ENCODE data around the gene CTDSP2.

- no peak for TF ChIP-seq POLR2AphosphoS5 (IDR thresholded peaks at IDR 0.05; ENCODE audit: insufficient read depth, low read depth, low read length)
- TF ChIP-seq CTCF (IDR thresholded peaks at IDR 0.05; ENCODE audit: extremely low read depth in 1 of 2, insufficient read depth in 1 of 2, low read depth in 1 of 2, low read length in 2 of 2): no peak
Measured at GRCh38 chr12:57839996-57840395, 6.5 kb downstream of the CTDSP2 start.
